GM06990 (cell line): ENCODE data around the gene C13orf46.

ENCODE experiments used
- DNase-seq: peaks from one replicate; pipeline ENCODE4 v3.0.0-alpha.2; 2011; ENCODE audit not compliant: insufficient read length; ENCODE audit errors: extremely low read depth
- H3K27me3 ChIP-seq: replicated peaks from 2 replicates; pipeline ENCODE4 v1.6.0; 2011; ENCODE audit warnings: low read length; ENCODE audit not compliant: control insufficient read depth, insufficient read depth
- H3K36me3 ChIP-seq: 2 replicates; pipeline ENCODE4 v1.5.1; 2011; ENCODE audit warnings: low read length; ENCODE audit not compliant: control insufficient read depth, insufficient read depth
- H3K4me3 ChIP-seq: replicated peaks from 2 replicates; pipeline ENCODE4 v1.5.1; 2011; ENCODE audit warnings: low read depth, mild to moderate bottlenecking, control low read depth, low read length
- TF ChIP-seq, protein P1 (sequence below): IDR thresholded peaks from 2 replicates; pipeline ENCODE4 v1.5.1; 2011; ENCODE audit warnings: low read length, control low read depth, mild to moderate bottlenecking, inconsistent platforms; ENCODE audit not compliant: insufficient read depth, poor library complexity, severe bottlenecking

Gene C13orf46

GRCh38 chr13:113951246-113951999, 22.5 kb downstream of the C13orf46 start:
- DNase-seq = peak; percentile 74
- Histone ChIP-seq H3K36me3 (no peaks in the 10 kb centered on the region), H3K4me3 (no peak overlapping the region), H3K27me3 (no peaks in the 10 kb centered on the region; the same call in 1 of the 2 replicates)
- TF ChIP-seq, protein P1, sequence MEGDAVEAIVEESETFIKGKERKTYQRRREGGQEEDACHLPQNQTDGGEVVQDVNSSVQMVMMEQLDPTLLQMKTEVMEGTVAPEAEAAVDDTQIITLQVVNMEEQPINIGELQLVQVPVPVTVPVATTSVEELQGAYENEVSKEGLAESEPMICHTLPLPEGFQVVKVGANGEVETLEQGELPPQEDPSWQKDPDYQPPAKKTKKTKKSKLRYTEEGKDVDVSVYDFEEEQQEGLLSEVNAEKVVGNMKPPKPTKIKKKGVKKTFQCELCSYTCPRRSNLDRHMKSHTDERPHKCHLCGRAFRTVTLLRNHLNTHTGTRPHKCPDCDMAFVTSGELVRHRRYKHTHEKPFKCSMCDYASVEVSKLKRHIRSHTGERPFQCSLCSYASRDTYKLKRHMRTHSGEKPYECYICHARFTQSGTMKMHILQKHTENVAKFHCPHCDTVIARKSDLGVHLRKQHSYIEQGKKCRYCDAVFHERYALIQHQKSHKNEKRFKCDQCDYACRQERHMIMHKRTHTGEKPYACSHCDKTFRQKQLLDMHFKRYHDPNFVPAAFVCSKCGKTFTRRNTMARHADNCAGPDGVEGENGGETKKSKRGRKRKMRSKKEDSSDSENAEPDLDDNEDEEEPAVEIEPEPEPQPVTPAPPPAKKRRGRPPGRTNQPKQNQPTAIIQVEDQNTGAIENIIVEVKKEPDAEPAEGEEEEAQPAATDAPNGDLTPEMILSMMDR = peak; percentile 86

- no peaks in the 10 kb centered on the region; the same call in 1 of the 2 replicates for H3K27me3 ChIP-seq
- no peaks in the 10 kb centered on the region for H3K36me3 ChIP-seq
- no peak overlapping the region for H3K4me3 ChIP-seq
- TF ChIP-seq, protein P1 = no peak
- no peak for DNase-seq
These were observed 23.2 kb downstream of the C13orf46 start for GRCh38 chr13:113950451-113951245.

- no peak for DNase-seq
- no peaks in the 10 kb centered on the region for H3K36me3 ChIP-seq
These were observed 24.3 kb downstream of the C13orf46 start for GRCh38 chr13:113949546-113949945.

DNA sequence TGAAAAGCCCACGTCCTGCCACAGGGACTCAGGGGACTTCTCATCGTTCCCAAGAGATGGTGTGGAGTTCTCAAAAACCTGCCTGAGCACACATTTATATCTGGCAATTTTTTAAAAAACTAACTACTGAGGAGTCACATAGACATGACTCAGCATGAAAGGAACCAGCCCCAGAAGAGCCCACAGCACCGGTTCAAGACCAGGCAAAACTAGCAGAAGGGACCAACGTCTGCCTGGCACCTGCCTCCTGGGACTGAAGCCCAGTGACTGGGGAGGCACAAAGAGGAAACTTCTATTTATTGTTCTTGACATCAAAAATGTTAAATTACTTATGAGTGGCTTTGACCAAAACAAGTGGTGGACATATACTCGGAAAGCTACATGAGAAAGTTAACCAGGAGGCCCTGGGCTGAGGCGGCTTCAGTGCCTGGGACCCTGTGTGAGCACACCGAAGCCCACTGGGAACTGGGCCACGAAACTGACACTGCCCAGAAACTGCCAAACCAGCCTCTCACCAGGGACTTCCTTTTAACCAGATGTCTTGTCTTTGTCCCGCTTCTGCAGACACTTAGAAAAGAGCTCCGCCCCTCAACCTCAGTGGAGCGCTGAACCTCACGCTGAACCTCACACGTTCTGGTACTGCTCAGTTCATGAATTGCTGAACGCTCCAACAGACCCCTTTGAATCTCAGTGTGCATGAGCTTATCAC, 25.7 kb downstream of the C13orf46 start:
- TF ChIP-seq, protein P1 = no peak
- DNase-seq = no peak
- H3K36me3 ChIP-seq = no peaks in the 10 kb centered on the region
- no peak overlapping the region for H3K4me3 ChIP-seq
- H3K27me3 ChIP-seq = no peaks in the 10 kb centered on the region; the same call in 1 of the 2 replicates

More at GRCh38 chr13:113949546-113949945, 24.3 kb downstream of the C13orf46 start:
- no peaks in the 10 kb centered on the region; the same call in 1 of the 2 replicates for H3K27me3 ChIP-seq
- H3K4me3 ChIP-seq = no peak overlapping the region
- TF ChIP-seq, protein P1 = no peak

GRCh38 chr13:113947311-113948033, 26.4 kb downstream of the C13orf46 start:
- TF ChIP-seq, protein P1 = peak; percentile 39
- H3K4me3 ChIP-seq = no peak overlapping the region
- DNase-seq = no peak
- H3K36me3 ChIP-seq = no peaks in the 10 kb centered on the region
- no peaks in the 10 kb centered on the region; the same call in 1 of the 2 replicates for H3K27me3 ChIP-seq
